NCI-H226 (cell line): ENCODE data around the gene AGAP3.
A peak's percentile ranks its signal among the peaks of the same experiment; 100 is the strongest.

Source experiments
- DNase-seq: peaks from one replicate; pipeline ENCODE4 v3.0.0-alpha.2; 2015

AGAP3 gene

GRCh38 chr7:151074817-151075661, 11.2 kb upstream of the AGAP3 start:
- DNase-seq = no peak

- DNase-seq = no peak
These were observed 10.7 kb upstream of the AGAP3 start for GRCh38 chr7:151075662-151075971.

- no peak for DNase-seq
These were observed 10.3 kb upstream of the AGAP3 start for GRCh38 chr7:151075978-151076426.

GRCh38 chr7:151076863-151077704, 9.2 kb upstream of the AGAP3 start:
- no peak for DNase-seq

GRCh38 chr7:151077705-151078232, 8.5 kb upstream of the AGAP3 start:
- DNase-seq = no peak

GRCh38 chr7:151078233-151079040, 7.8 kb upstream of the AGAP3 start:
- no peak for DNase-seq

- DNase-seq = no peak
These were observed 6.9 kb upstream of the AGAP3 start for GRCh38 chr7:151079199-151079910.

GRCh38 chr7:151080067-151080521, 6.2 kb upstream of the AGAP3 start:
- DNase-seq = no peak

- peak; percentile 92 for DNase-seq
These were observed 5.6 kb upstream of the AGAP3 start, which contains the start of gene FASTK for GRCh38 chr7:151080522-151081169. FASTK (minus strand) TSS chr7:151080809; CDS start chr7:151080766, 43 bp downstream.

GRCh38 chr7:151081170-151082101, 4.8 kb upstream of the AGAP3 start:
- DNase-seq = no peak

- DNase-seq = no peak
These were observed 3.9 kb upstream of the AGAP3 start for GRCh38 chr7:151082141-151083070.

- peak; percentile 64 for DNase-seq
These were observed 3.0 kb upstream of the AGAP3 start, which contains the start of gene TMUB1 for GRCh38 chr7:151083071-151083823. TMUB1 (minus strand) TSS chr7:151083493; CDS start chr7:151082563, 930 bp downstream.

- DNase-seq = no peak
These were observed 2.5 kb upstream of the AGAP3 start for GRCh38 chr7:151083824-151084160.

GRCh38 chr7:151085329-151085690, 965 bp upstream of the AGAP3 start:
- no peak for DNase-seq

- no peak for DNase-seq
These were observed 548 bp downstream of the AGAP3 start for GRCh38 chr7:151086802-151087244.

GRCh38 chr7:151087245-151088018, 1.2 kb downstream of the AGAP3 start:
- peak; percentile 47 for DNase-seq
